Activated T-helper 2 cell treated with anti-CD3 and anti-CD28 coated beads, Interferon-gamma antibody, Interleukin-2, Interleukin-4, amounts not matched to agents 10 μg/mL and 5 μg/mL and 100 μg/mL, durations not matched to agents 14 hours and 24 hours and 36 hours (primary cell): Measurements from ENCODE around the gene MRM1. TPM values are rescaled to one million over a fixed set of nuclear protein-coding genes. Genes with fewer than 3 reads are reported as not detected.

Experiments
- DNase-seq: peaks from one replicate; pipeline ENCODE4 v3.0.0; 2021; ENCODE audit warnings: low spot score
- H3K27ac Mint-ChIP-seq: one replicate; pipeline ENCODE4 v1.8.0; 2021; ENCODE audit warnings: mixed read lengths
- H3K27me3 Mint-ChIP-seq: one replicate; pipeline ENCODE4 v1.8.0; 2021; ENCODE audit warnings: low read depth, mixed read lengths
- H3K36me3 Mint-ChIP-seq: one replicate; pipeline ENCODE4 v1.8.0; 2021; ENCODE audit warnings: low read depth, mixed read lengths
- H3K4me1 Mint-ChIP-seq: one replicate; pipeline ENCODE4 v1.8.0; 2021; ENCODE audit warnings: low read depth, mixed read lengths
- H3K4me3 Mint-ChIP-seq: one replicate; pipeline ENCODE4 v1.8.0; 2021; ENCODE audit warnings: low read depth, mild to moderate bottlenecking, moderate library complexity, mixed read lengths
- H3K9me3 Mint-ChIP-seq: one replicate; pipeline ENCODE4 v1.8.0; 2021; ENCODE audit warnings: mixed read lengths
- intact Hi-C: fragments of 100-400 bp; cut with micrococcal nuclease; formaldehyde crosslinking; loops from one replicate; pipeline ENCODE4 v1.15.1; 2023
- total RNA-seq: library from RNA; stranded (reverse); gene quantifications from 2 replicates; pipeline ENCODE4 v1.2.3, GENCODE V29; 2022

The MRM1 gene, protein sequence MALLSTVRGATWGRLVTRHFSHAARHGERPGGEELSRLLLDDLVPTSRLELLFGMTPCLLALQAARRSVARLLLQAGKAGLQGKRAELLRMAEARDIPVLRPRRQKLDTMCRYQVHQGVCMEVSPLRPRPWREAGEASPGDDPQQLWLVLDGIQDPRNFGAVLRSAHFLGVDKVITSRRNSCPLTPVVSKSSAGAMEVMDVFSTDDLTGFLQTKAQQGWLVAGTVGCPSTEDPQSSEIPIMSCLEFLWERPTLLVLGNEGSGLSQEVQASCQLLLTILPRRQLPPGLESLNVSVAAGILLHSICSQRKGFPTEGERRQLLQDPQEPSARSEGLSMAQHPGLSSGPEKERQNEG
- total RNA-seq = 23.2 TPM in 2 replicates

DNA sequence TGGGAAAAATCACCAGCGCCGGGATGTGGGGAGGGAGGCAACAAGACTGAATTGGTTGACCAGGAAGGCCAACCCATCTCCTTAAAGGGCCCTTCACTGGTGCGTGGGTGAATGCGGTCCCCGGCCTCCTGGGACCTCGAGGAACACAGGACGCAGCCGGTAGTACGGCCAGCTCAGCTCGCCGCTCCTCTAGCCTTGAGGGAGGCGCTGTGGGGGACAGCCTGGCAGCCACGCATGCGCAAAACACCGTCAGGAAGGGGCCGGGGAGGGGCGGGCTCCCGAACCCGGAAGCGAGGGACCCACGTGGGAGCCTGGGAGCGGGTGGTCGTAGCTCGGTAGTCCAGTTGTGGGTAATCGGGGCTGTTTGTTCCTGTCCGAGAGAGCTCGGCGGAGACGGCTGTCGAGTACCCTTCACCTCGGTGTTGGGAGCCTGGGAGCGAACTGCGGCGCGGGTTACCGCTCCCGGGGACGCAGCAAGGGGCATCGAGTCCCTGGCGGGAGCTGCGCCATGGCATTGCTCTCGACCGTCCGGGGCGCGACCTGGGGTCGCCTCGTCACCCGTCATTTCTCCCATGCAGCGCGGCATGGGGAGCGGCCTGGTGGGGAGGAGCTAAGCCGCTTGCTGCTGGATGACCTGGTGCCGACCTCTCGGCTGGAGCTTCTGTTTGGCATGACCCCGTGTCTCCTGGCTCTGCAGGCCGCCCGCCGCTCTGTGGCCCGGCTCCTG lies at the start of gene MRM1:
TSS of gene MRM1 (plus strand) at position 281 of the 727 bp plus-strand sequence. CDS start at position 509, 228 bp downstream.
- Mint-ChIP-seq H3K4me3 (peak within 1 kb of the TSS; percentile 89), H3K4me1 (peaks cover 27% of the 10 kb centered on the region), H3K27ac (peak within 1 kb of the TSS; percentile 78), H3K36me3 (peaks cover 18% of the 10 kb centered on the region), H3K27me3 (no peaks in the 10 kb centered on the region), H3K9me3 (no peaks in the 10 kb centered on the region)
- intact Hi-C loops = loop anchor here (2.0 kb wide), 1 partner anchor 57 kb away; the partner anchor contains the start of gene GGNBP2
- peak; percentile 84 for DNase-seq

DNA sequence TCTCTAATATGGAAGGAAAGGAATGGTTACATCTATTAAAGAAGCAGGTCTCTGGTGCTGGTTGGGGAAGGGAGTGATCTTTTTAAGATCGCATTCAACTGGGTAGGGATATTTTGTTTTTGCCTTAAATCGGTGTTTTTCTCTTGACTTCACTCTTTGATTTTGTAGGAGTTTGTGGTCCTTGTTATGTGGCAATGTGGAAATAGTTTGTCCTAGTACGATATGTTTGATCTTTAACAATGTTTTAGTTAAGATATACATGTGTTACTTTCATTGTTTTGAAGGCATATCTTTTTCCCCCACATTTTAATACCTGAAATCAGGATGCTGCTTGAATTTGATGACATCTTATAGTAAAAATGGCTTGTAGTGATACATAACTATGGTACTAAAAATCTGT lies 47.9 kb upstream of the MRM1 start:
- Mint-ChIP-seq H3K36me3 (peaks cover 60% of the 10 kb centered on the region), H3K9me3 (no peaks in the 10 kb centered on the region), H3K4me1 (peaks cover 48% of the 10 kb centered on the region), H3K27ac (peak overlapping the region; percentile 13), H3K27me3 (no peaks in the 10 kb centered on the region), H3K4me3 (no peak overlapping the region)
- DNase-seq = no peak
- intact Hi-C loops = no loop called here

DNA sequence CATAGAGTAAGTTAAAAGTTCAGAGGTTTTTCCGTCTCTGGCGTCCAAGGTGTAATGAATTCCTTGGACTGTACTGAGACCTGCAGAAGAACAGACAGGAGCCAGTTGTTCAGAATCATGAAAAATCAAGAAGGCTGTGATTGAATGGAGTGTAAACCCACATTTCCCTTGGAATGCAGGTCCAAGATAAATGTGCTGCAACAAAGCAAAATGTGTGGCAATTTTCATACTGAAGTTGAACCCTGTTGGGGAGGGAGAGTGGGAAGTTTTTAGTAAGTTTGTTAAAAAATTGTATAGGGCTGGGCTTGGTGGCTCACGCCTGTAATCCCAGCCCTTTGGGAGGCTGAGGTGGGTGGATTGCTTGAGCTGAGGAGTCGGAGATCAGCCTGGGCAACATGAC lies 35.3 kb upstream of the MRM1 start:
- peaks cover 77% of the 10 kb centered on the region for H3K36me3 Mint-ChIP-seq
- intact Hi-C loops = no loop called here
- H3K4me3 Mint-ChIP-seq = no peak overlapping the region
- no peaks in the 10 kb centered on the region for H3K9me3 Mint-ChIP-seq
- H3K4me1 Mint-ChIP-seq = peaks cover 3% of the 10 kb centered on the region
- peak overlapping the region; percentile 8 for H3K27ac Mint-ChIP-seq
- no peak for DNase-seq
- no peaks in the 10 kb centered on the region for H3K27me3 Mint-ChIP-seq

DNA sequence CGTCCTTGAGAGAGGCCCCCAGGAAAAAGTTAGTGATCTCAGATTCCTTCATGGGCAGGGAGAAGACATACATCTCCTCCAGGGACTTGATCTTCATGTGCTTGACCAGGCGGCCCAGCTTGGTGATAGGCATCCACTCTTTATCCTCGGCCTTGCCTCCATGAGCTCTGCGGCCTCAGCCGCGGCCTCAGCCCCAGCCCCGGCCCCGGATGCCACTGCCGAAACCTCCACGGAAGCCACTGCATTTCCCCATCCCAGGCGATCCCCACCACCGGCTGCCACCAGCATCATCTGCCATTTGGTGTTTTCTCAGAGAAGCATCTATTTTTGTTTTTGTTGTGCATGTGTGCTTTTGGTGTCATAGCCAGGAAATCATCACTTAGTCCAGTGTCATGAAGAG lies 26.4 kb upstream of the MRM1 start:
- no peaks in the 10 kb centered on the region for H3K9me3 Mint-ChIP-seq
- intact Hi-C loops = no loop called here
- H3K36me3 Mint-ChIP-seq = peaks cover 75% of the 10 kb centered on the region
- DNase-seq = no peak
- peaks cover 6% of the 10 kb centered on the region for H3K4me1 Mint-ChIP-seq
- H3K27me3 Mint-ChIP-seq = no peaks in the 10 kb centered on the region
- no peak overlapping the region for H3K27ac Mint-ChIP-seq
- H3K4me3 Mint-ChIP-seq = no peak overlapping the region

DNA sequence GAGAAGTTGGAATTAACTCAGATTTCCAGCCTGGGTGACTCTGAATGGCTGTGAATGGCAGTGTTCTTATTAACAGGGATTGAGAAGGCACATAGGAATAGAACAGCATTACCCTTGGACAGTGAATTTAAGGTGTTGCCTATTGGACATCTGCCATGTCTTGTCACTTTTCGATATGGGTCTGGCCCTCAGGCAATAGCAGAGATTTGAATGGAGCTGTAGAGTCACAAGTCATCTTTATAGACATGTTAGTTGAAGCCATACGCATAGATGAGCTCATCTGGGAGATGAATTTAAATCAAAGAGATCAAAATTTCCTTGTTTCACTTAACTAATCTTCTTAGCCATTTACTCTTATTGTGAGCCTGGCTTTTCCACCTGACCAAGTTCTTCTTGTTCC lies 24.6 kb upstream of the MRM1 start:
- no peak for DNase-seq
- intact Hi-C loops = no loop called here
- H3K9me3 Mint-ChIP-seq = no peaks in the 10 kb centered on the region
- no peak overlapping the region for H3K4me3 Mint-ChIP-seq
- peak overlapping the region; percentile 26 for H3K27ac Mint-ChIP-seq
- H3K4me1 Mint-ChIP-seq = peaks cover 6% of the 10 kb centered on the region
- H3K36me3 Mint-ChIP-seq = peaks cover 78% of the 10 kb centered on the region
- H3K27me3 Mint-ChIP-seq = no peaks in the 10 kb centered on the region

DNA sequence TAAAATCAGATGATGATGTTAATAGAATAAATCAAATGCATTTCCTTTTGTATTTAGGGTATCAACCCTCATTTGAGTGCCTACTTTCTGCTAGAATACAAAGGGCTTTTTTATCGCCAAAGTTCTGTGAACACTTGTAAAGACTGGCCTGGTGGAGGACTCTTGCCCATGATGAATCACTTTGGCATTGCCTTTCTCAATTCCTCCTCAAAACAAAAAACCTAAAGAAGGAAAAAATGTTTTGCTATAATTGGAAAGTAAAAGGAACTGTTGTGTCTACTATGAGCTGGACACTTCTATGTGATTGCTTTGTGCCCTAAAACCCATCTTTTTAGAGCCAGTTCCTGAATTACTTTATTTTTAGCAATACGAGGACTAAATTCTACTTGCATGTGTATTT lies 22.7 kb upstream of the MRM1 start:
- Mint-ChIP-seq H3K36me3 (peaks cover 68% of the 10 kb centered on the region), H3K4me3 (no peak overlapping the region), H3K4me1 (peaks cover 3% of the 10 kb centered on the region), H3K27me3 (no peaks in the 10 kb centered on the region), H3K27ac (no peak overlapping the region), H3K9me3 (no peaks in the 10 kb centered on the region)
- no peak for DNase-seq
- intact Hi-C loops = no loop called here

DNA sequence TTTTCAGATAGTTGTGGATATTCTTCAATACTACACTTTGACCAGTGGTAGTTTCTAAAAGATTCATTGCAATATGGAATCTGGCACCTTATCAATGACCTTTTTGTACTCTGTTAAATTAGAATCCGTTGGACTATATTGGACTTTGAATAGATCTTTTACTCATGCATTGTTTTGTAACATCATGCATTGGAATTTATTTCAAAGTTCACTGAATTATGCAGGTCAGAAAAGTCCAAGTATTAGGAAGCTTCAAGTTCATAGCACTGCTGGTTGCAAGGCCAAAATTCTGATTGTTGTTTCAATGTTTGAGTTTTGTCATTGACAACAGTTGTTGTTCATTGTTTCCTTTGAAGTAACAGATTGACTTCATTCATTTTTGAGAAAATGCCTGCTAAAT lies 17.6 kb upstream of the MRM1 start:
- Mint-ChIP-seq H3K9me3 (no peaks in the 10 kb centered on the region), H3K27ac (no peak overlapping the region)
- intact Hi-C loops = no loop called here

DNA sequence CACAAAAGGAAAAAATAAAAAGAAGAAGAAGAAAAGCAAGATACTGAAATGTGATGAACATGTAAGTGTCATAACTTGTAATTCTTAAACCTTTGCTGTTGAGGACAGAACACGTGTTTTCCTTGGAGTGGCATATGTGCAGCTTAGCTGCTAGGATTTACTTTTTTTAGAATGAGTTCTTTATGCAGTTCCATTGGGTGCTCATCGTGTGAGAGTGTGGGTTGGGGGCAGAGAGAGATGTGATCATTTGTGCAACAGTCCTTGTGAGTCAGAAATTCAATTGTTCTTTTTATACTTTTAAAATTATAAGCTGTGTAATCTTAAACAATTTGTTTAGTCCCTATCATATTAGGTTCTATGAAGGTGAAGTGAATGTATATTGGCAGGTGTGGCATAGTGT lies 15.2 kb upstream of the MRM1 start:
- intact Hi-C loops = no loop called here
- Mint-ChIP-seq H3K27me3 (no peaks in the 10 kb centered on the region), H3K27ac (no peak overlapping the region), H3K4me1 (peaks cover 14% of the 10 kb centered on the region), H3K9me3 (no peaks in the 10 kb centered on the region), H3K36me3 (peaks cover 60% of the 10 kb centered on the region), H3K4me3 (no peak overlapping the region)
- DNase-seq = no peak

More for the DNA sequence above, 17.6 kb upstream of the MRM1 start:
- H3K27me3 Mint-ChIP-seq = no peaks in the 10 kb centered on the region
- no peak overlapping the region for H3K4me3 Mint-ChIP-seq
- no peaks in the 10 kb centered on the region for H3K4me1 Mint-ChIP-seq
- no peak for DNase-seq
- peaks cover 63% of the 10 kb centered on the region for H3K36me3 Mint-ChIP-seq

DNA sequence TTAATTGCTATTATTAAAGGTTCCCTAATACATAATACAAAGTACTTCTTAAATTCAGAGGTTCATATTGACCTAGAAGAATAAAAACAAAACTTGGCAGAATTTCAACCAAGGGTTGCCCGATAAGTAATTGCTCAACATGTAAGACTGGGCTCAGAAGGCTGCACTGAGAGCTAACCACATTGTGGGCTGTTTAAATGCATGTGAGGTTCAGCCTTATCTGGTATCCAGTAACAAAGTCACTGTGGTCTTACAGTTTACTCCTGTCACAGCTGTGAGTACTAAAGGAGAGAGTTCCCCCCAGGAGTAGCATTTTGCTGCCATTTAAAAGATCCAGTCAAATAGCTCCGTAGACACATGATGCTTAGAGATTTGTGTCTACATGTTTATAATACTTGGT lies 11.3 kb upstream of the MRM1 start:
- Mint-ChIP-seq H3K9me3 (no peaks in the 10 kb centered on the region), H3K4me3 (no peak overlapping the region), H3K4me1 (peaks cover 26% of the 10 kb centered on the region), H3K27ac (no peak overlapping the region), H3K27me3 (peaks cover 2% of the 10 kb centered on the region), H3K36me3 (peaks cover 45% of the 10 kb centered on the region)
- DNase-seq = no peak
- intact Hi-C loops = loop anchor here (2.0 kb wide), 1 partner anchor 45 kb away; the partner anchor contains the start of gene GGNBP2

DNA sequence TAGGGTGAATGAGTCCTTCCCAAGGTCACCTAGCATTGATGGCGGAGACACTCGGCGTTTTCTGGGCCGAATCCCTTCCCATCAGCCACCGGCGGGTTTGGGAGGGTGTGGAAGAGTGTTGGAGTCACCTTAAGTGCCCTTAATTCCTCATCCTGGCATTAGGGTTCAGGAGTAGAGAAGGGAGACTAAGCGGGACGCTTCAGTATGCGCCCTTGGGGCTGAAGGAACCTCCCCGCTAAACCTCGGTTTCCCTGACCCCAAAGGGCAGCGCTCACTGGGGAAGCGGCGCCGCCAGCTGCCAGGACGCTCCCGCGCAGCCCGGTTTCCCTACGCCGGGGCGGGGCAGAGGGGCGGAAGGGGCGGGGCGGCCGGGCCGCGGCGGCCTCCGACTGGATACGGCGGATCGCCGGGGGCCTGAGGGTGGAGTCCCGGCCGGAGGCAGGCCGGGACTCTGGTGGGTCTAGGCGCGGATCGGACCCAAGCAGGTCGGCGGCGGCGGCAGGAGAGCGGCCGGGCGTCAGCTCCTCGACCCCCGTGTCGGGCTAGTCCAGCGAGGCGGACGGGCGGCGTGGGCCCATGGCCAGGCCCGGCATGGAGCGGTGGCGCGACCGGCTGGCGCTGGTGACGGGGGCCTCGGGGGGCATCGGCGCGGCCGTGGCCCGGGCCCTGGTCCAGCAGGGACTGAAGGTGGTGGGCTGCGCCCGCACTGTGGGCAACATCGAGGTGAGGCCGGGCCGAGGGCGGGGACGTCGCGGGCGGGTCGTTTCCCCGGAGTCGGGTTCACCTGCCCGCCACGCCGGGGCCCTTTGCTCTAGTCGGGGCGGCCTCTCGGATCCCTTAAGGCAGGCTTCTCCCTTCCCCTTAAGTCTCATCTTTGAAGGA lies 9.7 kb upstream of the MRM1 start, which contains the start of gene DHRS11:
TSS of gene DHRS11 (plus strand) at position 446 of the 882 bp plus-strand sequence. CDS start at position 577, 131 bp downstream.
- H3K4me3 Mint-ChIP-seq = peak within 1 kb of the TSS; percentile 76
- no peaks in the 10 kb centered on the region for H3K9me3 Mint-ChIP-seq
- H3K27me3 Mint-ChIP-seq = peaks cover 2% of the 10 kb centered on the region
- peak within 1 kb of the TSS; percentile 28 for H3K27ac Mint-ChIP-seq
- intact Hi-C loops = loop anchor here (2.0 kb wide), 1 partner anchor 47 kb away; the partner anchor contains the start of gene GGNBP2
- H3K4me1 Mint-ChIP-seq = peaks cover 26% of the 10 kb centered on the region
- peak; percentile 70 for DNase-seq
- H3K36me3 Mint-ChIP-seq = peaks cover 35% of the 10 kb centered on the region

DNA sequence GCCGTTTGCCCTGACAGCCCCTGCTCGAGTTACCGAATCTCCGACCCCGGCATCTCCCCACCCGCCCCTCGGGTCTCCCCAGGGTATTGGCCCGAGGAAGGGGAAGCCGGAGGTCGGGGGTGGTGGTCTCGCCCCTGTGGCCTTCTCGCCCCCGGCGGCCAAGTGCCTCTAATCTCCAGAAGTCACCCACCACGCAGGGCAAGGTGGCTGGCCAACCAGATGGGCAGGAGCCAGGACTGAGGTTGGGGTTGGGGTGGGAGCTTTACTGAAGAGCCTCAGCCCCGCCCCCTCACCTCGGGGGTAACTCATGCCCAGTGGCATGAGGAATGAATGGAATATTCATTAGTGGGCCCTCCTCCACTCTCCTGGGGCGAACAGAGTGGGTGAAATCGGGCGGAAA lies 9.1 kb upstream of the MRM1 start:
- no peaks in the 10 kb centered on the region for H3K9me3 Mint-ChIP-seq
- peak overlapping the region; percentile 66 for H3K4me3 Mint-ChIP-seq
- peaks cover 30% of the 10 kb centered on the region for H3K36me3 Mint-ChIP-seq
- no peak overlapping the region for H3K27ac Mint-ChIP-seq
- no peak for DNase-seq
- H3K27me3 Mint-ChIP-seq = peaks cover 2% of the 10 kb centered on the region
- peaks cover 26% of the 10 kb centered on the region for H3K4me1 Mint-ChIP-seq
- intact Hi-C loops = no loop called here

DNA sequence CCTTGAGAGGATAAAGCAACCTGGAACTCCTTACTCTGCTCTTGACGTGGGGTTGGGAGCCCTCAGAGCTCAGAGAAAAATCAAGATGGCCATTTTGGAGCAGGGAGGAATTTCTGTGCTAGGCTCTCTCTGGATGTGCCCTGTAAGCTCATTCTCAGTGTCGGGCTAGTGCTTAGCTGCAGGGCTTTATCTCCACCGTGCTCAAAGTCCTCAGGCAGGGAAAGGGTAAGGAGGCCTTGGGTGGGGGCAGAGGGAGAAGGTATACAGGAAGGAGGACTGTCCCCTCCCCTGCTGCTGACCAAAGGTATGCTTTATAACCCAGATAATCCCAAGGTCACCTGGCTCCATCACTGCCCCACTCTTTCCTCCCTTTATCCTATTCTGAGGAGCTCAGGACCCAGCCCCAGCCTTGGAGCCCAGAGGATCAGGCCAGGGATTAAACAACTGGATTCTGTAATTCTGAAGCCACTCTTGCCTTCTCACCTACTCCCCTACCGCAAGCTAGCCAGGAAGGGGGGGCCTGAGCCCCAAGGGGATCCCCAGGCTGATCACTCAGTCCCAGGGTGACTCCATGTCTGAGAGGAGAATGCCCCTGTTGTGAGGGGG lies 8.6 kb upstream of the MRM1 start:
- Mint-ChIP-seq H3K4me3 (peak overlapping the region; percentile 66), H3K27me3 (peaks cover 2% of the 10 kb centered on the region), H3K9me3 (no peaks in the 10 kb centered on the region), H3K4me1 (peaks cover 26% of the 10 kb centered on the region), H3K36me3 (peaks cover 27% of the 10 kb centered on the region), H3K27ac (no peak overlapping the region)
- DNase-seq = no peak
- intact Hi-C loops = no loop called here
